Panc1 (cell line): ENCODE results near the gene PROX1. TPM values are rescaled to one million over a fixed set of nuclear protein-coding genes. Genes with fewer than 3 reads are reported as not detected.

Experiments used
- ATAC-seq: fragments of 200-7000 bp; cut with Tn5 transposase; 2 replicates; pipeline ENCODE4 v1.9.1; 2020; ENCODE audit warnings: mild to moderate bottlenecking, moderate library complexity
- BruUV-seq: library from RNA; stranded (reverse); fragments of 400-500 nt; replicated peaks from 2 replicates; lab custom pipeline; 2021; lab: Mats Ljungman, UMichigan
- CTCF ChIA-PET: fragments of 300-600 bp; sonication (Branson Sonifier 250); formaldehyde crosslinking; loops from one replicate; lab custom pipeline; 2022; ENCODE audit warnings: antibody characterized with exemption; lab: Charles Lee
- POLR2A ChIA-PET: fragments of 300-600 bp; sonication (Branson Sonifier 250); formaldehyde crosslinking; loops from one replicate; lab custom pipeline; 2022; ENCODE audit warnings: antibody characterized with exemption; lab: Charles Lee
- DNase-seq: peaks from one replicate; pipeline ENCODE4 v3.0.0-alpha.2; 2010; ENCODE audit warnings: low read depth, low spot score
- H3K27ac ChIP-seq: 2 replicates; pipeline ENCODE4 v1.5.1; 2011; ENCODE audit warnings: mild to moderate bottlenecking, low read length, inconsistent platforms
- H3K27me3 ChIP-seq: fragments of 200-500 bp; sonication (Bioruptor generic); 2 replicates; pipeline ENCODE4 v1.6.0; 2014; ENCODE audit warnings: low read length, inconsistent platforms; ENCODE audit not compliant: control insufficient read depth, insufficient read depth
- H3K36me3 ChIP-seq: fragments of 200-500 bp; sonication (Bioruptor generic); 2 replicates; pipeline ENCODE4 v1.5.1; 2014; ENCODE audit warnings: inconsistent platforms, mild to moderate bottlenecking, low read length, moderate library complexity; ENCODE audit not compliant: control insufficient read depth, insufficient read depth
- H3K4me1 ChIP-seq: 2 replicates; pipeline ENCODE4 v1.5.1; 2011; ENCODE audit warnings: inconsistent platforms, mild to moderate bottlenecking, low read length, moderate library complexity; ENCODE audit not compliant: control insufficient read depth, insufficient read depth
- H3K4me3 ChIP-seq, 2 experiments: 2 replicates each; pipeline ENCODE4 v1.5.1; 2011 to 2012; ENCODE audit warnings: low read depth in 2 of 2, low read length in 2 of 2, mild to moderate bottlenecking in 2 of 2, inconsistent platforms in 1 of 2, moderate library complexity in 1 of 2
- H3K9me3 ChIP-seq: fragments of 200-500 bp; sonication (Bioruptor generic); 2 replicates; pipeline ENCODE4 v1.5.1; 2014; ENCODE audit warnings: low read depth, mild to moderate bottlenecking, inconsistent platforms, low read length, moderate library complexity; ENCODE audit not compliant: control insufficient read depth, insufficient read depth
- CTCF ChIP-seq: fragments of 450-650 bp; IDR thresholded peaks from 2 replicates; pipeline ENCODE4 v1.5.1; 2017; ENCODE audit warnings: mild to moderate bottlenecking
- POLR2AphosphoS5 ChIP-seq: IDR thresholded peaks from 2 replicates; pipeline ENCODE4 v1.6.1; 2012; ENCODE audit warnings: mild to moderate bottlenecking, low read depth, low read length, moderate library complexity
- REST ChIP-seq, 2 experiments: IDR thresholded peaks; 2 replicates each; pipeline ENCODE4 v1.6.1; 2011 to 2012; ENCODE audit warnings: low read depth in 2 of 2, control low read depth in 1 of 2, low read length in 1 of 2, mild to moderate bottlenecking in 1 of 2, moderate library complexity in 1 of 2; ENCODE audit not compliant: insufficient read depth in 1 of 2
- SIN3A ChIP-seq: IDR thresholded peaks from 2 replicates; pipeline ENCODE4 v1.6.1; 2012; ENCODE audit warnings: low read depth, mild to moderate bottlenecking, low read length, moderate library complexity, borderline replicate concordance; ENCODE audit not compliant: insufficient read depth
- TCF7L2 ChIP-seq: IDR thresholded peaks from 2 replicates; pipeline ENCODE4 v1.6.1; 2011; ENCODE audit warnings: mild to moderate bottlenecking, low read depth, low read length, inconsistent platforms
- in situ Hi-C: cut with HindIII; loops from 2 replicates; pipeline ENCODE4 v1.10.0; 2016; ENCODE audit warnings: low sequenced_read_pairs, low pct_unique_long_range_greater_than_20kb
- intact Hi-C: fragments of 100-400 bp; cut with micrococcal nuclease; formaldehyde crosslinking; loops from one replicate; pipeline ENCODE4 v1.10.0; 2022; ENCODE audit not compliant: unreplicated experiment
- total RNA-seq: library from RNA; stranded (reverse); gene quantifications from one replicate; pipeline ENCODE4 v1.2.1, GENCODE V29; 2021; ENCODE audit not compliant: unreplicated experiment

PROX1 gene
- total RNA-seq, 1 experiment from 2014 or later, result 0.13 TPM

DNA sequence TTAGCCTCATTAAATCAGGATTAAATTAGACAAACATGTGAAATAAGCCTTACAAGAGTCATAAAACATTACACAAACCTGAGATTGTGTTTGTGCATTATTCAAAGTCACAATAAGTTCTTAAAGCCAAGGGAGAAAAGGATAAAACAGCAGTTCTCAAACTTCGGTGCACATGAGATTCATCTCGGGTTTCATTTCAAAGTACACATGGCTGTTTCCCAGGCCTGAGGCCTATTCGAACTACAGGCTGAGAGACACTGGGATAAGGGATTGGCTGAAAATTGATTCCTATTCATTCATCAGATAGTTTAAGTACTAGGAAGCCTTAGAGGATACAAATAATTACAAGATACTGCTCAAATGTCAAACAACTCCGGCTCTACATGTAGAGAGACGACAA, 35.9 kb upstream of the PROX1 start:
- Histone ChIP-seq H3K27me3 (peaks cover 7% of the 10 kb centered on the region), H3K4me1 (no peaks in the 10 kb centered on the region), H3K4me3 (no peak overlapping the region), H3K27ac (no peak overlapping the region), H3K9me3 (no peaks in the 10 kb centered on the region), H3K36me3 (no peaks in the 10 kb centered on the region)
- ATAC-seq, result no peak
- ChIA-PET POLR2A (no interaction called here), CTCF (no interaction called here)
- in situ Hi-C loops, result no loop called here
- BruUV-seq, result no TSS peak
- intact Hi-C loops, result no loop called here
- DNase-seq, result no peak
- no peak for TF ChIP-seq TCF7L2
- TF ChIP-seq CTCF, result no peak
- TF ChIP-seq REST (IDR thresholded peaks at IDR 0.05; ENCODE audit: insufficient read depth in 1 of 2, low read depth in 2 of 2, low read length in 1 of 2), result no peak
- no peak for TF ChIP-seq POLR2AphosphoS5
- no peak for TF ChIP-seq SIN3A

DNA sequence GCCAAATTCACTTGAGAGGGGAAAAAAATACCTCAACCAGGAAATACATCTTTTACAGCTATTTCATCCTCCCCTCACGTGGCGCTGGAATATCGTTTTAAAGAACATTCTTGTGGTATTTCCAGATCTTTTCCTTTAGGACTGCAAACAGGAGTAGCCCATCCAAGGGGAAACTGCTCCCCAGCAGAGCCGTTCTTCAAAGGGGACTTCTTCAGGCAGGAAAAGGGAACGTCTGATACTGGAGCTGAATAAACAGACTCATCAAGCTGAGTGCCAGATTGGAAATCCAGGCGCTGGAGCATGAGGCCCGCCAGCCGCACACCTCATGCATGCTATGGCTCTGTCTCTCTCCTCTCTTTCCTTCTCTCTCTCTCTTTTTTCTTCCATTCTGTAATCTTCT, 34.0 kb upstream of the PROX1 start:
- intact Hi-C loops (no loop called here), in situ Hi-C loops (no loop called here)
- CTCF ChIA-PET, result no interaction called here
- Histone ChIP-seq H3K27ac (no peak overlapping the region), H3K9me3 (no peaks in the 10 kb centered on the region), H3K27me3 (peaks cover 6% of the 10 kb centered on the region; the same call in 1 of the 2 replicates), H3K4me3 (no peak overlapping the region), H3K4me1 (no peaks in the 10 kb centered on the region), H3K36me3 (no peaks in the 10 kb centered on the region)
- BruUV-seq, result no TSS peak
- ATAC-seq (no peak), DNase-seq (no peak)
- POLR2A ChIA-PET, result no interaction called here
- TF ChIP-seq CTCF, result no peak
- no peak for TF ChIP-seq SIN3A
- no peak for TF ChIP-seq TCF7L2
- no peak for TF ChIP-seq POLR2AphosphoS5
- TF ChIP-seq REST (IDR thresholded peaks at IDR 0.05; ENCODE audit: insufficient read depth in 1 of 2, low read depth in 2 of 2, low read length in 1 of 2), result no peak
